ENCODE results near the gene MTCP1. TPM values are rescaled to one million over a fixed set of nuclear protein-coding genes. Genes with fewer than 3 reads are reported as not detected.
A peak's percentile ranks its signal among the peaks of the same experiment; 100 is the strongest.

The MTCP1 gene
- total RNA-seq, 2 donors from 2014 or later: 12.4 to 17.4 TPM

DNA sequence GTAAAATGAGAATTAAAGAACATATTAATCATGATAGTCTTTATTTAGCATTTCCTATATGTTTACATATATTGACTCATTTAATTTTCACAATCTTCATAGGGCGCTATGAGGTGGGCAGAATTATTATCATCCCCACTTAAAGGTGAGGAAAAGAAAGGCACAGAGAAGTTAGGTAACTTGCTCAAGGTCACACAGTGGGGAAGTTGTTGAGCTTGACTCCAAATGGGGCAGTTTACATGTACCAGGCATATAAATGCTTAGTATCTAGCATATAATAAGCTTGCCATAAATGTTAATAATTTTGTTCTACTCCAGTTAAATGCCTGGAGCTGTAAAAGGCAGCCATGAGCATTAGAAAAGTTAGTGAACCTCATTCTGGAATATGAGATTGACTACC is 1.5 kb downstream of the MTCP1 start:
- H3K27ac Mint-ChIP-seq: peak overlapping the region; percentile 71 to 82
- peak overlapping the region; percentile 87 for H3K4me3 Mint-ChIP-seq
- peaks cover 0 to 6% of the 10 kb centered on the region in 2 donors for H3K27me3 Mint-ChIP-seq
- H3K4me1 Mint-ChIP-seq (ENCODE audit: low read depth in 2 of 2): peaks cover 23 to 29% of the 10 kb centered on the region in 2 donors
- no peaks in the 10 kb centered on the region for H3K9me3 Mint-ChIP-seq
- DNase-seq (ENCODE audit: low spot score) (no peak), ATAC-seq (no peak)
- peaks cover 12% of the 10 kb centered on the region for H3K36me3 Mint-ChIP-seq

DNA sequence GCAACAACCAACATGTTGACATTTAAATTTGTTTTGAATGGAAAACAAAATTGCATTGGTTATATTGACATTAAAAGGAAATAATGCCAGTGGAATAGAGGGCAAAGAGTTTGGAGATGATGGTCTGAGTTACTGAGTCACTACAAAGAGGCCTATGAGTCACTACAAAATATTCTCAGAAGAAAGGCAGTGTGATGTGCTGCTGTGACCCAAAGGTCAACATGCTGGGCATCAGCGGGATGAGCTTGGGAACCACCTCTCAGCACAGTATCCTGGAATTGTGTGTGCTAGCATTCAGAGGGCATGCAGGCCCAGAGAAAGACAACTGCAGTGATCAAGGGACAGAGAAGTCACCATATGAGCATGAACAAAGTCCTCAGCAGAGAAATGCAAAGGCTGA is 2.8 kb downstream of the MTCP1 start:
- H3K36me3 Mint-ChIP-seq: no peaks in the 10 kb centered on the region
- DNase-seq (ENCODE audit: low spot score): no peak
- H3K4me1 Mint-ChIP-seq (ENCODE audit: low read depth in 2 of 2): peaks cover 13 to 17% of the 10 kb centered on the region in 2 donors
- no peak for ATAC-seq
- no peaks in the 10 kb centered on the region for H3K9me3 Mint-ChIP-seq
- H3K27me3 Mint-ChIP-seq: peaks cover 0 to 4% of the 10 kb centered on the region in 2 donors
- H3K27ac Mint-ChIP-seq: no peak overlapping the region
- H3K4me3 Mint-ChIP-seq: no peak overlapping the region

DNA sequence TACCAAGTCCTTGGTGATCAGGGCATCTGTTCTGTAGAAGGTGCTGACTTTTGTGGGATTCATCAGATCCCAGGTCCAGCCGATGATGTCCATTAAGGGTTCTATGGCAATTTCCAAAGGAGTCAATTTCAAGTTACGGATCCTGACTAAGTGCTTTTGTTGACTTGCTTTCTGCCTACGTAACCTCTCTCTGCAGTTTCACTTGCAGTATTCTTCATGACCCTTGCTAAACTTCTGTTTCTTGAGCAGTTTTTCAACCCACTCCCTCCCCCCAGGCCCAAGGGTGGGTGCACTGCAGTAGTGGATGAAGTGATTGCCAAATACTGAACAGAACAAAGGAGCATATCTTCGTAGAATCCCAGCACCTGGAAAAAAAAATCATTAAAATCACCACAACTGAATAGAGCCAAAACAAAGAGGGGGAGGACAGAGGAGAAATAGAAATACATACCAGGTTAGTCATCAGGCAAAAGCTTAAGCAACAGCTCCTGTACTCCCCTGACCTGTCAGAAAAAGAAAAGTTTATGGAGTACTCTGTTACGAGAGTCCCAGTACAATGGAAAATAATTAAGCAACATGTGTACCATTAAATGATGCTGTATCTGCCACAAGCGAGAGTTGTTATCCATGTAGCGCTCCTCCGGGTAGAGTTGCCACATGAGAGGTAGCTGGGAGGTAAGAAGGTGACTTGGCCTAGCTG is 5.8 kb downstream of the MTCP1 start:
- Mint-ChIP-seq H3K4me1 (ENCODE audit: low read depth in 2 of 2) (peaks cover 8 to 11% of the 10 kb centered on the region in 2 donors), H3K27me3 (peaks cover 0 to 4% of the 10 kb centered on the region in 2 donors), H3K9me3 (no peaks in the 10 kb centered on the region), H3K36me3 (no peaks in the 10 kb centered on the region), H3K4me3 (no peak overlapping the region), H3K27ac (no peak overlapping the region)
- DNase-seq (ENCODE audit: low spot score) (no peak), ATAC-seq (no peak)

DNA sequence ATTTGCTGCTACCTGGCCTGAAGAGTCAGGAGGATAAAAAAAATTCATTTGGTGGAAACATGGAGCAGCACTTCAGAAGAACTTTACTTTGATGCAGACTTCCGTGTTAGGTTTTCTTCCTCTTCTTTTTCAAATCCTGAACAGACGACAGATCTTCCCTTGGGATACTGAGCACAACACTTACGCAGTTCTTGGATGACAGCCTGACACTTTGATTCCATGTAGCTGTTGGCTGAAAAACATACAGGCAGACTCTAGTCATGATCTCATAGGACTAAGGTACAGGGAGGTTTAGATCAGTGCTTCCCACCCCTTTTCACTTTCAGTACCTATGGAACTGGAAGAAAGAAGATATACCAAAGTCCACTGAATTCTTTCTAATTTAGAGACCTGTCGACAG is 9.2 kb downstream of the MTCP1 start:
- no peaks in the 10 kb centered on the region for H3K36me3 Mint-ChIP-seq
- H3K4me1 Mint-ChIP-seq (ENCODE audit: low read depth in 2 of 2): peaks cover 0 to 7% of the 10 kb centered on the region in 2 donors
- no peak overlapping the region for H3K27ac Mint-ChIP-seq
- no peak overlapping the region for H3K4me3 Mint-ChIP-seq
- H3K9me3 Mint-ChIP-seq: no peaks in the 10 kb centered on the region
- H3K27me3 Mint-ChIP-seq: no peaks in the 10 kb centered on the region
- no peak for DNase-seq (ENCODE audit: low spot score)
- ATAC-seq: no peak

DNA sequence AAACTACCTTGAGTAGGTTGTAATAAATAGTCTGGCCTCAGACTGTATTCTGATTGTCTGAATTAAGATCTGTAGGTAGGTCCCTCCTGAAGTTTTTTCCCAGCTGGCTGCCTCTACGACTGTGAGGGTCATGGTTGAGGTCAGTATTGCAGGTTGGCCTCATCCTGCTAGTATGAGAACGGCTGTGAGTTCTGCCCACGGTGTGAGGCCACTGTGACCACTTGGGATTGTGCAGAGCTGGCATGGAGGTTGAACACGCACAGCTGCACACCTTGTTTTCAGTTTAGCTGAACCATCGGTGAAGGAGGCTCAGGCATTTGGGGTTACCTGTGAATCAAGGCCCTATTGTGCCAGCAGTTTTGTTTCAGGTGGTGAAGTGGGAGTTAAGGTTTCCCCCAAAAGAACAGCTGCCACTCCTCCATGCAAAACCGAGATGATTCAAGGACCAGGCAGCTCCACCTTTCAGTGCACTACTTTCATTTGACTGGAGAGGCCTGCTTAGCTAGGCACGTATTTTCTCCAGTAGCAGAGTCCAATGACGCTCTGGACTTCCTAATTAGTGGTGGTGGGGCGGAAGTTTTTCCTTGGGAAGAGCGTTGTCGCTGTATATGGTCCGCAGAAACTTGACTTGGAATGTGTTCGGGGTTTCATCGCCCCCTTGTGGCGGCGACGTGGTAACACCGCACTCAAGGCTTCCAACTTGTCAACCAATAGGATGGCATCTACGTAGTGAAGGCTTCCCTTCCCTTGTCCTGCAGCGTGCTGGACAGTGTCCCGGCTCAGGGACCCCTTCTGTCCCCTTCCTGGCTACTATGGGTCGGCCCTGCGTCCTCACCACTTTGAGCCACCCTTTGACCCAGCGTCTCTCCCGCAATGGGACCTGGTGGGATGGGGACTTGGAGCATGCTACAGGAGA is 13.8 kb downstream of the MTCP1 start:
- no peaks in the 10 kb centered on the region for H3K36me3 Mint-ChIP-seq
- H3K27ac Mint-ChIP-seq: peak overlapping the region in 1 of 2 donors; percentile 33
- no peaks in the 10 kb centered on the region for H3K9me3 Mint-ChIP-seq
- peak; percentile 66 for DNase-seq (ENCODE audit: low spot score)
- peak; percentile 71 to 83 for ATAC-seq
- peaks cover 9 to 11% of the 10 kb centered on the region in 2 donors for H3K4me1 Mint-ChIP-seq (ENCODE audit: low read depth in 2 of 2)
- H3K4me3 Mint-ChIP-seq: peak overlapping the region; percentile 52
- no peaks in the 10 kb centered on the region for H3K27me3 Mint-ChIP-seq

DNA sequence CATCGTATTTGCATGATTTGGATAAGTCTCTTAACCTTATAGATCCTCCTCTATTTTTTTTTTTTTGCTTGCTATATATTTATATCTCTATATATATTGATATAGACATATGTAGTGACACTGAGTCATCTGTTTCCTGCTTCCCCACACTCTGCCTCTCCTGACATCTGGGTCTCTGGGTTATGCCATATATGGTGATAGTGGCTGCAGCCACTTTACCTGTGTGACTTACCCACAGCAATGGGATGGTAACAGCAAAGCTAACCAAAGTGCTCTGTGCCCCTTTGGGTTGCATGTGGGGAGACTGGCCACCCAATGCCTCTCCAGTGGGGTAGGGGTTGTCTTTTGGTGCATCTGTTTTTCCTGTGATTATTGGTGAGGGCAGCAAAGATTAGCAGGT is 14.5 kb downstream of the MTCP1 start:
- no peak overlapping the region for H3K27ac Mint-ChIP-seq
- H3K27me3 Mint-ChIP-seq: no peaks in the 10 kb centered on the region
- H3K4me3 Mint-ChIP-seq: no peak overlapping the region
- H3K9me3 Mint-ChIP-seq: no peaks in the 10 kb centered on the region
- ATAC-seq (peak; percentile 26 to 46), DNase-seq (ENCODE audit: low spot score) (no peak)
- H3K4me1 Mint-ChIP-seq (ENCODE audit: low read depth in 2 of 2): peaks cover 9 to 11% of the 10 kb centered on the region in 2 donors
- H3K36me3 Mint-ChIP-seq: peaks cover 4% of the 10 kb centered on the region

DNA sequence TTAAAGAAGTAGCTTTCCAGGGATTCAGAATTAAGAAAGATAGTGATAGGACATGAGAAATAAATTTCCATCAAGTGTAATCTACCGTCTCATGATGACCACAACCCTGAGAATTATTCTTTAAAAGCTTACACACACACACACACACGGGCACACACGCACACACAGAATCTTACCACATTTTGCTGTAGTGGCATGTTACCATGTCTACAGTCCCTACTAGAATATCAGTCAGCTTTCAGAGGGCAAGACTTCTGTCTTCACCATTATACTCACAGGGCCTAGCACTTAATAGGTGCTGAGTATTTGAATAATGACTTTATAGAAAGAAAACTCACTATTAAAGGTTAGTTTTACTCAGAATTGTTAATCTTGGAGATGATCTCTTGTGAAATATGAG is 15.4 kb downstream of the MTCP1 start:
- Mint-ChIP-seq H3K4me1 (ENCODE audit: low read depth in 2 of 2) (peaks cover 9 to 11% of the 10 kb centered on the region in 2 donors), H3K9me3 (no peaks in the 10 kb centered on the region), H3K27ac (no peak overlapping the region), H3K36me3 (peaks cover 5% of the 10 kb centered on the region), H3K4me3 (no peak overlapping the region), H3K27me3 (no peaks in the 10 kb centered on the region)
- ATAC-seq (no peak), DNase-seq (ENCODE audit: low spot score) (no peak)

DNA sequence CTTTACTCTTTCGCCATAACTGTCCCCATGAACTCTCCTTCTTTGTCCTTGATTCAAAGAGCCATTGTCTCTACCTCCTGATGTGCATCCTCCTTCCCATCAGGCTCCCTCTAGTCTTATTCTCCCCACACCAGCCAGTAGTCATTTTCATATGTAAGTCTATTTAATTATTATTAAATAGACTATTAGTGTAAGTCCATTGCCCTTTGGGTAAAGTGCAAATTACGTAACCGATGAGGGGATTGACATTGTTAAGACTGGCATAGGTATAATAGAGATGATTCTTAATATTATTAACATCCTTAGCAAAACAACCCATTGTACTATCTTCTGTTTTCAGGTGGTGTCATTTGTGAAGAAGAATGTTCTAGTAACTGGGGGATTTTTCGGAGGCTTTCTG is 16.7 kb downstream of the MTCP1 start:
- Mint-ChIP-seq H3K4me1 (ENCODE audit: low read depth in 2 of 2) (peaks cover 9 to 11% of the 10 kb centered on the region in 2 donors), H3K27ac (no peak overlapping the region), H3K27me3 (peaks cover 0 to 3% of the 10 kb centered on the region in 2 donors), H3K9me3 (no peaks in the 10 kb centered on the region), H3K36me3 (peaks cover 5% of the 10 kb centered on the region), H3K4me3 (no peak overlapping the region)
- ATAC-seq: no peak
- DNase-seq (ENCODE audit: low spot score): no peak

DNA sequence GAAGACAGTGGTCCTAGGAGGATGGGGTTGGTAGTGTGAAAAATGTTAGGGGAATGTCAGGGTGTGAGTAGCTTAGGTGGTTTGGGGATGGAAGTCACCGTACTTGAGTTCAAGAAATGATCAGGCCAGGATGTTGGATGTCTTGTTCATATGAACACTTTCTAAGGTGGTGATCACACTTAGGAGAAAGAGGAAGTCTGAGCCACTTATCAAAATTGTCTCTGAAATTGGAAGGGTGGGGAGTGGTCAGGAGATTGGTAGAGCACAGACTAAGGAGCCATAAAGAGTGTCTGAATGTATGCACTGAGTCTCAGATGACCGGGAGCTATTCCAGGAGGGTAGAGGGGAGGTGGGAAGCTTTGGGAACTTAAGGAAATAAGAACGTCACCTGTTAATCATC is 17.3 kb downstream of the MTCP1 start:
- ATAC-seq: no peak
- DNase-seq (ENCODE audit: low spot score): no peak
- no peaks in the 10 kb centered on the region for H3K9me3 Mint-ChIP-seq
- peaks cover 5% of the 10 kb centered on the region for H3K36me3 Mint-ChIP-seq
- peak overlapping the region; percentile 24 for H3K4me3 Mint-ChIP-seq
- peaks cover 0 to 3% of the 10 kb centered on the region in 2 donors for H3K27me3 Mint-ChIP-seq
- peaks cover 11 to 13% of the 10 kb centered on the region in 2 donors for H3K4me1 Mint-ChIP-seq (ENCODE audit: low read depth in 2 of 2)
- peak overlapping the region; percentile 1 to 56 for H3K27ac Mint-ChIP-seq

DNA sequence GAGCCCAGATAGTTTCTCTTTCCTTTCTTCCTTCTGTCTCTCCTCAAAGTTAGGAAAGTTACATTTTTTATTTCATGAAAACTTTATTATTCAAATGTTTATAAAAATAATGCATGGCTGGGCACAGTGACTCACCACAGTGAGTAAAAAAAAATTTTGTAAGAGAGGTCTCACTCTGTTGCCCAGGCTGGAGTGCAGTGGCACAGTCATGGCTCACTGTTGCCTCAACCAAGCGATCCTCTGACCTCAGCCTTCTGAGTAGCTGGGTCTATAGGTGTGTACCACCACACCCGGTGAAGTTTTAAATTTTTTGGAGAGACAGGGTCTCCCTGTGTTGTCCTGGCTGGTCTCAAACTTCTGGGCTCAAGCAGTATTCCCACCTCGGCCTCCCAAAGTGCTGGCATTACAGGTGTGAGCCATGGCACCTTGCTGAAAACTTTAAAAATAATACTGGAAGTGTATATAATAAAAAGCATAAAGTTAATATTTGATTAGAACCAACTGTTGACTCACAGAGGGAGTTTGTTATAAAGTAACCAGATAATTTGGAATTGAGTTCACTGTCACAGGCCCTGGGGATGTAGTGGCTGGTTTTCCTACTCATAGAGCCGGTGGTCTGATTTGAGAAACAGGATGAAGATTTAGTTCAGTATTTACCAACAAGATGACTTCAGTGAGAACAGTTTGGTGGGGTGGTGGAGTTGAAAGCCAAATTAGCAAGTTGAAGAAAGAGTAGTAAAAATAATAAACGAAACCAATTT is 18.0 kb downstream of the MTCP1 start:
- Mint-ChIP-seq H3K36me3 (peaks cover 5% of the 10 kb centered on the region), H3K27me3 (peaks cover 0 to 3% of the 10 kb centered on the region in 2 donors), H3K9me3 (no peaks in the 10 kb centered on the region), H3K4me1 (ENCODE audit: low read depth in 2 of 2) (peaks cover 11 to 17% of the 10 kb centered on the region in 2 donors), H3K27ac (peak overlapping the region; percentile 1 to 56), H3K4me3 (peak overlapping the region; percentile 24)
- no peak for DNase-seq (ENCODE audit: low spot score)
- ATAC-seq: no peak

DNA sequence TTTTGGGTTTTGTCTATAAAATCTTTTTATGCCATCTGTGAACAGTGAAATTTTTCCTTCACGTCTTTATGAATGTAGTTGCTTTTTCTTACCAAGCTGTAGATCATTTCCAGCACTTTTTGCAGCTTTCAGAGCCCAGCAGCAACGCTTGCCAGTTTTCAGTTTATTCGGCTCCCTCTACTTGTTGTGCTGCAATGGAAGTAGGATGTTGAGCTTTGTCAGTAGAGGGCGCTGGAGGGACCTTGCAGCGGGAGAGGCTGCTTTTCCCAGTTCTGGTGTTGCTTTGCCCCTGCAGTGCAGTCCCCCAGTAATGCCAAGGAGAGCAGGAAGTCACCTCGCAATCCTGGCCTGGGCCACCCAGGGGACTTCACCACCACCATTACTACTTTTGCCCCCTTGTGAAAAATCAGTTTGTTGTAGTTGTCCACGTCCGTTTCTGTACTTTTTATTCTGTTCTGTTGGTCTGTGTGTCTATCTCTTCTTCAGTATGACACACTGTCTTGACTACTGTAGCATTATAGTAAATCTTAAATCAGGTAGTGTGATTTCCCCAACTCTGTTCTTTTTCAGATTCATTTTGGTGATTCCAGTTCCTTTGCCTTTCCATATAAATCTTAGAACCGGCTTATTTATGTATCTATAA is 21.8 kb downstream of the MTCP1 start:
- Mint-ChIP-seq H3K4me1 (ENCODE audit: low read depth in 2 of 2) (peaks cover 3 to 20% of the 10 kb centered on the region in 2 donors), H3K4me3 (no peak overlapping the region), H3K9me3 (no peaks in the 10 kb centered on the region), H3K27ac (no peak overlapping the region), H3K27me3 (peaks cover 0 to 3% of the 10 kb centered on the region in 2 donors), H3K36me3 (peaks cover 5% of the 10 kb centered on the region)
- DNase-seq (ENCODE audit: low spot score): peak; percentile 61
- ATAC-seq: no peak

DNA sequence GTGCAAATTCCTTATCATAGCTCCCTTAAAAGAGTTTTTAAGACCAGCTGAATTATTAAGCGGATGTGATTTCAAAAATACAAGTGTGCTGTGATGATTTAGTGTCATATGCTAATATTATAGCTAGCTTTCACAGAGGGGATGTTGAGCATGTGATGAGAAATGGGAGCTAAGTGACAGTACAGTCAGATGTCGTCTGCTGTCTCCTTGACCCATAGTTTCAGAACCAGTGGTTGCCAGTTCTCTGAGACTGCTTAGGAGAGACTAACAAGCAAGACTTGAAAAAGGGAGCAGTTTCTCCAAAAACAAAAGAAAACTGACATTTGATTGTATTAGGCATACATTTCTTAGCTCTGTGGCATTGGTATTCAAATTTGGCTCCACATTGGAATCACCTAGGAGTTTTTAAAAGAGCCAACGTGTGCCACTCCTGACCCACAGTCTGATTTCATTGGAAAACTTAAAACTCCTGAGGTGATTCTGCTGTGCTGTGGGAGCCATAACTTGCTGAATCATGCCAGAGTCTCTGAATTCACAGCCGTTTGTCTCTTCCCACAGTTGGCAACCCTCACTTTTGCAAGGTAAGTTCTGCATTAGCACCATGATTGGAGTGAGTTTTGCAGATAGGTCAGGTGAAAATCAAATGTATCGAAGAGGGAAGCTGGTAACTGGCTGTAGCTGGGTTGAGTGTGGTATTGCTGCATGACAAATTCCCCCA is 24.0 kb downstream of the MTCP1 start:
- DNase-seq (ENCODE audit: low spot score) (no peak), ATAC-seq (no peak)
- Mint-ChIP-seq H3K36me3 (peaks cover 5% of the 10 kb centered on the region), H3K27me3 (peaks cover 0 to 3% of the 10 kb centered on the region in 2 donors), H3K9me3 (no peaks in the 10 kb centered on the region), H3K4me3 (no peak overlapping the region), H3K27ac (no peak overlapping the region), H3K4me1 (ENCODE audit: low read depth in 2 of 2) (peaks cover 0 to 14% of the 10 kb centered on the region in 2 donors)

Measured in natural killer cell treated with Interleukin-12 subunit alpha and Interleukin-12 subunit beta and Interleukin-15 and Interleukin-18, amount 100 ng/mL, for 72 hours (primary cell).